ENCODE results near the gene CAMTA1.

The CAMTA1 gene

DNA sequence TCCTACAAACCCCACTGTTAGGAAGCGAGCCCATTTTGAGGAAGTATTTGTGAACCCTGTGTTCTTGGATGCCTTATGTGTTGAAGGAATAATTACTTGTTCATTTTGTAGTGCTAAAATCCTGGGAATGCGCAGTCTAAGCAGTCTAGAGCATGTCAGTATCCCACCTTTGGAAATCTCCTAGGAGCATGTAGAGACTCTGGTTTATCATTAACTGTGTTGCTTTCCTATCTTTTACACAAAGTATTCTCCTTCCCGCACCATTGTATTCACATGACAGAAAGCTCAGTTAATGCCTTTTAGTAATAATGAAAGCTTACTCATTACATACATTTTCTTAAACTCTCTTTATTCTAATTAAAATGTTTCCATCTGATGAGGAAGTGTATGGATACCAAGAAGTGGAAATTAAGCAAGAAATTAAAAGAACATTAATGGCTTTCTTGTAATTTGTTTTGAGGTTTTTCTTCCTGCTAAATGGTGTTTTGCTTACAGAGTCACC lies 99.4 kb downstream of the CAMTA1 start:
- ATAC-seq: no peak
- TF ChIP-seq TCF4 (CRISPR knock-in tag; IDR thresholded peaks at IDR 0.05; ENCODE audit: borderline replicate concordance) (no peak), ZNF8 (CRISPR knock-in tag; IDR thresholded peaks at IDR 0.05) (no peak)

GRCh38 chr1:6885426-6885825 lies 100.2 kb downstream of the CAMTA1 start:
- no peak for ATAC-seq
- TF ChIP-seq POU6F1 (CRISPR knock-in tag; IDR thresholded peaks at IDR 0.05; ENCODE audit: borderline replicate concordance, low read depth): no peak
- TF ChIP-seq, protein P1, sequence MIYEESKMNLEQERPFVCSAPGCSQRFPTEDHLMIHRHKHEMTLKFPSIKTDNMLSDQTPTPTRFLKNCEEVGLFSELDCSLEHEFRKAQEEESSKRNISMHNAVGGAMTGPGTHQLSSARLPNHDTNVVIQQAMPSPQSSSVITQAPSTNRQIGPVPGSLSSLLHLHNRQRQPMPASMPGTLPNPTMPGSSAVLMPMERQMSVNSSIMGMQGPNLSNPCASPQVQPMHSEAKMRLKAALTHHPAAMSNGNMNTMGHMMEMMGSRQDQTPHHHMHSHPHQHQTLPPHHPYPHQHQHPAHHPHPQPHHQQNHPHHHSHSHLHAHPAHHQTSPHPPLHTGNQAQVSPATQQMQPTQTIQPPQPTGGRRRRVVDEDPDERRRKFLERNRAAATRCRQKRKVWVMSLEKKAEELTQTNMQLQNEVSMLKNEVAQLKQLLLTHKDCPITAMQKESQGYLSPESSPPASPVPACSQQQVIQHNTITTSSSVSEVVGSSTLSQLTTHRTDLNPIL (CRISPR knock-in tag; IDR thresholded peaks at IDR 0.05; ENCODE audit: low read depth): no peak
- no peak for TF ChIP-seq TSHZ2 (CRISPR knock-in tag; IDR thresholded peaks at IDR 0.05)
- TF ChIP-seq TCF4 (CRISPR knock-in tag; IDR thresholded peaks at IDR 0.05; ENCODE audit: borderline replicate concordance): no peak
- TF ChIP-seq ZC3H10 (CRISPR knock-in tag; IDR thresholded peaks at IDR 0.05): no peak
- no peak for TF ChIP-seq ISL1 (CRISPR knock-in tag; IDR thresholded peaks at IDR 0.05)
- TF ChIP-seq ZNF8 (CRISPR knock-in tag; IDR thresholded peaks at IDR 0.05): no peak
- no peak for TF ChIP-seq ARNTL (CRISPR knock-in tag; IDR thresholded peaks at IDR 0.05; ENCODE audit: borderline replicate concordance, low read depth)
- no peak for TF ChIP-seq TOX (CRISPR knock-in tag; IDR thresholded peaks at IDR 0.05; ENCODE audit: borderline replicate concordance)
- TF ChIP-seq, protein P2, sequence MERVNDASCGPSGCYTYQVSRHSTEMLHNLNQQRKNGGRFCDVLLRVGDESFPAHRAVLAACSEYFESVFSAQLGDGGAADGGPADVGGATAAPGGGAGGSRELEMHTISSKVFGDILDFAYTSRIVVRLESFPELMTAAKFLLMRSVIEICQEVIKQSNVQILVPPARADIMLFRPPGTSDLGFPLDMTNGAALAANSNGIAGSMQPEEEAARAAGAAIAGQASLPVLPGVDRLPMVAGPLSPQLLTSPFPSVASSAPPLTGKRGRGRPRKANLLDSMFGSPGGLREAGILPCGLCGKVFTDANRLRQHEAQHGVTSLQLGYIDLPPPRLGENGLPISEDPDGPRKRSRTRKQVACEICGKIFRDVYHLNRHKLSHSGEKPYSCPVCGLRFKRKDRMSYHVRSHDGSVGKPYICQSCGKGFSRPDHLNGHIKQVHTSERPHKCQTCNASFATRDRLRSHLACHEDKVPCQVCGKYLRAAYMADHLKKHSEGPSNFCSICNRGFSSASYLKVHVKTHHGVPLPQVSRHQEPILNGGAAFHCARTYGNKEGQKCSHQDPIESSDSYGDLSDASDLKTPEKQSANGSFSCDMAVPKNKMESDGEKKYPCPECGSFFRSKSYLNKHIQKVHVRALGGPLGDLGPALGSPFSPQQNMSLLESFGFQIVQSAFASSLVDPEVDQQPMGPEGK (CRISPR knock-in tag; IDR thresholded peaks at IDR 0.05; ENCODE audit: borderline replicate concordance): no peak
- no peak for TF ChIP-seq ZFP3 (CRISPR knock-in tag; IDR thresholded peaks at IDR 0.05)
- no peak for TF ChIP-seq PPARA (CRISPR knock-in tag; IDR thresholded peaks at IDR 0.05; ENCODE audit: borderline replicate concordance)
- no peak for TF ChIP-seq OSR1 (CRISPR knock-in tag; IDR thresholded peaks at IDR 0.05)
- TF ChIP-seq ZNF565 (CRISPR knock-in tag; conservative IDR thresholded peaks at IDR 0.05; ENCODE audit: low read depth): no peak

DNA sequence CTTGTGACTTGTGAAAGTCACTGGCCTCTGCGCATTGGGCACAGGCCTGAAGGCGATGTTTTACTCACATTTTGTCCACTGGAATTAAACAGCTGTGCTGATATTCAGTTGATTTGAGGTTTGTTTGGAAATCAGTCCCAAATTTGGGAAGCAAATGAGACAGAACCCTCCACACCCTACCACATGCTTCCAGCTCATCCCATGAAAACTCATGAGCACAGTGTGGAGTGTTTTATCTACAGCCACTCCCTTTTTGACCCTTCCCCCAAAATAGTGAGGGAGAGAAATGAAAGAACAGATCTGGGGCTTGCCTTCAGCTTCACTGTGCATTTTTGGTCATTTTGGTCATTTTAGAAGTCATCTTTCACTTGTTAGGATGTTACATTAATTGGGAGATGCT lies 101.3 kb downstream of the CAMTA1 start:
- ATAC-seq: no peak
- TF ChIP-seq ESRRG (CRISPR knock-in tag; IDR thresholded peaks at IDR 0.05) (no peak), ARNTL (CRISPR knock-in tag; IDR thresholded peaks at IDR 0.05; ENCODE audit: borderline replicate concordance, low read depth) (no peak), ZFP30 (CRISPR knock-in tag; IDR thresholded peaks at IDR 0.05) (no peak), BACH2 (CRISPR knock-in tag; IDR thresholded peaks at IDR 0.05; ENCODE audit: borderline replicate concordance) (no peak), ZNF565 (CRISPR knock-in tag; conservative IDR thresholded peaks at IDR 0.05; ENCODE audit: low read depth) (no peak), GLIS3 (CRISPR knock-in tag; IDR thresholded peaks at IDR 0.05) (no peak), TCF4 (CRISPR knock-in tag; IDR thresholded peaks at IDR 0.05; ENCODE audit: borderline replicate concordance) (no peak), ZC3H10 (CRISPR knock-in tag; IDR thresholded peaks at IDR 0.05) (no peak), OSR1 (CRISPR knock-in tag; IDR thresholded peaks at IDR 0.05) (no peak), SNAI2 (CRISPR knock-in tag; IDR thresholded peaks at IDR 0.05) (no peak), RARB (CRISPR knock-in tag; IDR thresholded peaks at IDR 0.05) (no peak), TOX (CRISPR knock-in tag; IDR thresholded peaks at IDR 0.05; ENCODE audit: borderline replicate concordance) (no peak)
- TF ChIP-seq, protein P3, sequence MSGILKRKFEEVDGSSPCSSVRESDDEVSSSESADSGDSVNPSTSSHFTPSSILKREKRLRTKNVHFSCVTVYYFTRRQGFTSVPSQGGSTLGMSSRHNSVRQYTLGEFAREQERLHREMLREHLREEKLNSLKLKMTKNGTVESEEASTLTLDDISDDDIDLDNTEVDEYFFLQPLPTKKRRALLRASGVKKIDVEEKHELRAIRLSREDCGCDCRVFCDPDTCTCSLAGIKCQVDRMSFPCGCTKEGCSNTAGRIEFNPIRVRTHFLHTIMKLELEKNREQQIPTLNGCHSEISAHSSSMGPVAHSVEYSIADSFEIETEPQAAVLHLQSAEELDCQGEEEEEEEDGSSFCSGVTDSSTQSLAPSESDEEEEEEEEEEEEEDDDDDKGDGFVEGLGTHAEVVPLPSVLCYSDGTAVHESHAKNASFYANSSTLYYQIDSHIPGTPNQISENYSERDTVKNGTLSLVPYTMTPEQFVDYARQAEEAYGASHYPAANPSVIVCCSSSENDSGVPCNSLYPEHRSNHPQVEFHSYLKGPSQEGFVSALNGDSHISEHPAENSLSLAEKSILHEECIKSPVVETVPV (CRISPR knock-in tag; IDR thresholded peaks at IDR 0.05): no peak
- TF ChIP-seq, protein P1 (CRISPR knock-in tag; IDR thresholded peaks at IDR 0.05; ENCODE audit: low read depth): no peak
